Endothelial cell of umbilical vein (primary cell): Measurements from ENCODE around the gene VAMP7. TPM values are rescaled to one million over a fixed set of nuclear protein-coding genes. Genes with fewer than 3 reads are reported as not detected.

Experiments
- BruUV-seq: library from RNA; stranded (reverse); fragments of 400-500 nt; replicated peaks from 2 replicates; lab custom pipeline; 2021; lab: Mats Ljungman, UMichigan
- CTCF ChIA-PET: fragments of 300-600, 350-600 bp; sonication (Branson Sonifier 250); formaldehyde crosslinking; loops from one replicate; lab custom pipeline; 2021; ENCODE audit warnings: antibody characterized with exemption, inconsistent platforms; lab: Charles Lee
- POLR2A ChIA-PET: fragments of 300-600, 350-600 bp; sonication (Branson Sonifier 250); formaldehyde crosslinking; loops from one replicate; lab custom pipeline; 2021; ENCODE audit warnings: antibody characterized with exemption, inconsistent platforms; lab: Charles Lee
- DNase-seq: peaks from one replicate; pipeline ENCODE4 v3.0.0-alpha.2; 2011; ENCODE audit warnings: low read depth, low spot score
- FAIRE-seq: peaks from 2 replicates; lab custom pipeline; 2011; peaks lifted over from hg19 to GRCh38; lab: Jason Lieb, UNC
- H2AFZ ChIP-seq: 2 replicates; pipeline ENCODE4 v1.6.0; 2012; ENCODE audit warnings: low read depth, low read length, control low read depth, inconsistent platforms
- H3K27ac ChIP-seq: 2 replicates; pipeline ENCODE4 v1.5.1; 2011; ENCODE audit warnings: low read depth, mild to moderate bottlenecking, control low read depth, low read length, moderate library complexity; ENCODE audit not compliant: insufficient read depth
- H3K27me3 ChIP-seq, 2 experiments: 2 replicates each; pipeline versions ENCODE4 v1.6.0 to v1.6.1; 2011; ENCODE audit warnings: low read length in 2 of 2, mixed read lengths in 1 of 2; ENCODE audit not compliant: control insufficient read depth in 2 of 2, insufficient read depth in 2 of 2
- H3K36me3 ChIP-seq, 2 experiments: 2 replicates in 1 of 2; 3 replicates in 1 of 2; pipeline ENCODE4 v1.5.1; 2011; ENCODE audit warnings: low read length in 2 of 2, mild to moderate bottlenecking in 1 of 2, moderate library complexity in 1 of 2; ENCODE audit not compliant: control insufficient read depth in 2 of 2, insufficient read depth in 2 of 2; ENCODE audit errors: extremely low read depth in 1 of 2
- H3K4me1 ChIP-seq: 3 replicates; pipeline ENCODE4 v1.5.1; 2011; ENCODE audit warnings: mild to moderate bottlenecking, low read length; ENCODE audit not compliant: control insufficient read depth, insufficient read depth; ENCODE audit errors: extremely low read depth
- H3K4me2 ChIP-seq: 2 replicates; pipeline ENCODE4 v1.6.1; 2011; ENCODE audit warnings: low read length, control low read depth, mixed read lengths; ENCODE audit not compliant: insufficient read depth
- H3K4me3 ChIP-seq, 3 experiments: fragments of 200-600 bp in 1 of 3; sonication (generic), shearing (Covaris generic) in 1 of 3; replicated peaks in 1 of 3; 2 replicates each; pipeline ENCODE4 v1.5.1; 2011 to 2016; ENCODE audit warnings: control low read depth in 3 of 3, low read length in 3 of 3, mild to moderate bottlenecking in 2 of 3, inconsistent platforms in 1 of 3, low read depth in 1 of 3, moderate library complexity in 1 of 3; ENCODE audit not compliant: insufficient read depth in 1 of 3
- H3K79me2 ChIP-seq: 2 replicates; pipeline ENCODE4 v1.6.0; 2012; ENCODE audit warnings: low read length, inconsistent platforms; ENCODE audit not compliant: control insufficient read depth, insufficient read depth
- H3K9ac ChIP-seq: replicated peaks from 2 replicates; pipeline ENCODE3; 2011; ENCODE audit warnings: low read length, control low read depth; ENCODE audit not compliant: insufficient read depth; ENCODE audit errors: extremely low read depth
- H3K9me1 ChIP-seq: replicated peaks from 3 replicates; pipeline ENCODE4 v1.6.0; 2011; ENCODE audit warnings: mild to moderate bottlenecking, low read length; ENCODE audit not compliant: control insufficient read depth, insufficient read depth; ENCODE audit errors: extremely low read depth
- H3K9me3 ChIP-seq: replicated peaks from 2 replicates; pipeline ENCODE4 v1.5.1; 2012; ENCODE audit warnings: low read length, inconsistent platforms; ENCODE audit not compliant: control insufficient read depth, insufficient read depth
- H4K20me1 ChIP-seq: replicated peaks from 2 replicates; pipeline ENCODE3; 2011; ENCODE audit warnings: mild to moderate bottlenecking, low read length; ENCODE audit not compliant: control insufficient read depth, insufficient read depth; ENCODE audit errors: extremely low read depth
- CTCF ChIP-seq, 2 donors: IDR thresholded peaks; 1 replicate in 1 of 2; 2 replicates in 1 of 2; pipeline ENCODE4 v1.5.1; 2011; ENCODE audit warnings: low read length in 2 of 2, mild to moderate bottlenecking in 2 of 2, moderate library complexity in 2 of 2, control low read depth in 1 of 2, inconsistent platforms in 1 of 2, low read depth in 1 of 2; ENCODE audit not compliant: insufficient read depth in 1 of 2; ENCODE audit errors: extremely low read depth in 1 of 2
- dilution Hi-C: fragments of 300-500 bp; cut with MboI; formaldehyde crosslinking; loops from one replicate; pipeline ENCODE4 v1.15.0; 2019; ENCODE audit warnings: low sequenced_read_pairs; ENCODE audit not compliant: extremely low pct_ligation_motif_present
- intact Hi-C: fragments of 100-400 bp; cut with micrococcal nuclease; formaldehyde crosslinking; loops from one replicate; pipeline ENCODE4 v1.10.0; 2022
- polyA plus RNA-seq, 4 experiments: library from polyadenylated mRNA; depleted of rRNA in 3 of 4; stranded (reverse) in 3 of 4; unstranded in 1 of 4; fragments of >200 nt; gene quantifications; 2 replicates each; pipeline versions ENCODE4 v1.2.1 to v1.2.3, GENCODE V29; 2011 to 2012; ENCODE audit warnings: missing spikeins in 1 of 4
- small RNA-seq: library from RNA; depleted of rRNA; stranded (forward); fragments of <200 nt; gene quantifications from one replicate; pipeline ENCODE3, GENCODE V24; 2012; ENCODE audit warnings: low replicate concordance, low read depth; ENCODE audit not compliant: insufficient read depth, insufficient read length
- total RNA-seq: library from RNA; stranded (reverse); gene quantifications from 2 replicates; pipeline ENCODE4 v1.2.3, GENCODE V29; 2021

VAMP7 gene
- total and polyA plus RNA-seq, 2 donors (not counting 3 experiments of a cell fraction or from before 2014, with no cell fraction given), result 20.1 to 36.8 TPM

GRCh38 chrX:155988859-155989258 is 107.7 kb downstream of the VAMP7 start:
- no peak overlapping the region for H3K9ac ChIP-seq
- ChIA-PET POLR2A (no interaction called here), CTCF (no interaction called here)
- H4K20me1 ChIP-seq, result no peaks in the 10 kb centered on the region
- TF ChIP-seq CTCF (IDR thresholded peaks at IDR 0.05; ENCODE audit: extremely low read depth in 1 of 2, insufficient read depth in 1 of 2, low read depth in 1 of 2, low read length in 2 of 2), result no peak
- DNase-seq (no peak), FAIRE-seq (no peak)
- H3K4me1 ChIP-seq, result no peaks in the 10 kb centered on the region
- H3K79me2 ChIP-seq, result no peaks in the 10 kb centered on the region
- no peak overlapping the region for H3K4me3 ChIP-seq
- no peaks in the 10 kb centered on the region for H3K36me3 ChIP-seq
- H3K27ac ChIP-seq, result no peak overlapping the region
- H2AFZ ChIP-seq, result no peak overlapping the region
- H3K4me2 ChIP-seq, result no peak overlapping the region
- H3K9me1 ChIP-seq, result no peaks in the 10 kb centered on the region
- dilution Hi-C loops (no loop called here), intact Hi-C loops (no loop called here)
- H3K27me3 ChIP-seq, result no peaks in the 10 kb centered on the region
- no peaks in the 10 kb centered on the region for H3K9me3 ChIP-seq
- BruUV-seq, result no TSS peak

Small RNAs within 50 kb of the gene (small RNA-seq; reads per million reads assigned to genes)
- not detected for gene DPH3P2

Other genes with a start within 250 kb of the VAMP7 start
- not detected in 2 replicates for gene IL9R, start 116.4 kb downstream of the VAMP7 start, total RNA-seq
- gene IL9R, start 116.4 kb downstream of the VAMP7 start, polyA plus RNA-seq, result not detected in 2 replicates